ENCODE measurements around the gene LYL1. TPM values are rescaled to one million over a fixed set of nuclear protein-coding genes. Genes with fewer than 3 reads are reported as not detected.

The LYL1 gene
- total RNA-seq, 1 donor from 2014 or later = 20.2 TPM

- DNase-seq (ENCODE audit: low spot score) (peak; percentile 94), ATAC-seq (peak; percentile 67)
- intact Hi-C loops (cut with DNase I) = no loop called here
These were observed 48.7 kb downstream of the LYL1 start for GRCh38 chr19:13053761-13054625.

GRCh38 chr19:13053238-13053637 lies 49.4 kb downstream of the LYL1 start:
- DNase-seq (ENCODE audit: low spot score) = no peak
- no peak for ATAC-seq
- intact Hi-C loops (cut with DNase I) = no loop called here

- ATAC-seq (no peak), DNase-seq (ENCODE audit: low spot score) (no peak)
- intact Hi-C loops (cut with DNase I) = no loop called here
These were observed 50.0 kb downstream of the LYL1 start for GRCh38 chr19:13052447-13053175.

GRCh38 chr19:13051557-13052165 lies 51.0 kb downstream of the LYL1 start:
- intact Hi-C loops (cut with DNase I) = no loop called here
- DNase-seq (ENCODE audit: low spot score) (peak; percentile 85), ATAC-seq (peak; percentile 53)

- no peak for ATAC-seq
- intact Hi-C loops (cut with DNase I) = no loop called here
- DNase-seq (ENCODE audit: low spot score) = no peak
These were observed 52.4 kb downstream of the LYL1 start for GRCh38 chr19:13050274-13050673.

Other genes with a start within 250 kb of the LYL1 start
- 26.7 TPM for gene DNASE2, start 221.4 kb downstream of the LYL1 start, total RNA-seq
- 1.1 TPM for gene KLF1, start 215.7 kb downstream of the LYL1 start, total RNA-seq
- gene GCDH, start 211.7 kb downstream of the LYL1 start, total RNA-seq = 24.4 TPM
- not detected for gene SYCE2, start 183.6 kb downstream of the LYL1 start, total RNA-seq
- 33.7 TPM for gene FARSA, start 169.1 kb downstream of the LYL1 start, total RNA-seq
- 454 TPM for gene CALR, start 164.2 kb downstream of the LYL1 start, total RNA-seq
- 102 TPM for gene RAD23A, start 157.0 kb downstream of the LYL1 start, total RNA-seq
- gene GADD45GIP1, start 145.6 kb downstream of the LYL1 start, total RNA-seq = 13.7 TPM
- not detected for gene DAND5, start 133.3 kb downstream of the LYL1 start, total RNA-seq
- 131 TPM for gene NFIX, start 107.4 kb downstream of the LYL1 start, total RNA-seq
- gene TRMT1, start 13.9 kb upstream of the LYL1 start, total RNA-seq = 34.7 TPM
- gene NACC1, start 15.4 kb upstream of the LYL1 start, total RNA-seq = 30.7 TPM
- gene STX10, start 47.5 kb upstream of the LYL1 start, total RNA-seq = 48.3 TPM
- 102 TPM for gene IER2, start 47.6 kb upstream of the LYL1 start, total RNA-seq